Breast epithelium (tissue), 3 donors: ENCODE data around the gene SERTAD1.

Experiments used
- POLR2A ChIP-seq: fragments of 450-650 bp; IDR thresholded peaks from one replicate; pipeline ENCODE4 v1.6.1; 2016; ENCODE audit warnings: antibody characterized with exemption, mild to moderate bottlenecking, moderate library complexity
- TF ChIP-seq, protein P1 (sequence below), 3 donors: fragments of 450-650 bp; IDR thresholded peaks; one replicate each; pipeline ENCODE4 v1.5.1; 2016 to 2017; ENCODE audit warnings: antibody characterized with exemption in 3 of 3, mild to moderate bottlenecking in 3 of 3, moderate library complexity in 3 of 3

DNA sequence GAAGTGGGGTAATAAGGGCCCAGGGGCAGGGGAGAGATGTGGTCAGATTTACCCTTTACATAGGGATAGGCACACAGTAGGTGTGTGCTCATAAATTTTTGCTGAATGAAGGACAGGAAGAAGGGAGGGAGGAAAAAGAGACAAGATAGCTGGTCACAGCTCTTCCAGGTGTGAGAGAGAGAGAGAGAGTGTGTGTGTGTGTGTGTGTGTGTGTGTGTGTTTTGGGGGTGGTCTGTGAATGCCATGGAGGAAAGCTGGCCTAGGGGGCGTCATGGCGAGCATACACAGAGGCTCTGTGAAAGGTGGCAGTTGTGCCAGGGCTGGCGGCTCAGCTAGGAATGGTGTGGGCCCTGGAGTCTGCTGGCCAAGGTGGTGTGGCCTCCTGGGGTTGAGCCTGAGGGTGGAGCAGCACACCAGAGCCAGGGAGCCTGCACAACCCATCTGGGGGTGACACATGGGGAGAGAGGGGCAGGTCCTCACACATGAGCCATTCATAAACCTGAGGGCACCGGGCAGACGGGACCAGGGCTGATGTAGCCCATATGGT is 6.7 kb downstream of the SERTAD1 start:
- TF ChIP-seq, protein P1, sequence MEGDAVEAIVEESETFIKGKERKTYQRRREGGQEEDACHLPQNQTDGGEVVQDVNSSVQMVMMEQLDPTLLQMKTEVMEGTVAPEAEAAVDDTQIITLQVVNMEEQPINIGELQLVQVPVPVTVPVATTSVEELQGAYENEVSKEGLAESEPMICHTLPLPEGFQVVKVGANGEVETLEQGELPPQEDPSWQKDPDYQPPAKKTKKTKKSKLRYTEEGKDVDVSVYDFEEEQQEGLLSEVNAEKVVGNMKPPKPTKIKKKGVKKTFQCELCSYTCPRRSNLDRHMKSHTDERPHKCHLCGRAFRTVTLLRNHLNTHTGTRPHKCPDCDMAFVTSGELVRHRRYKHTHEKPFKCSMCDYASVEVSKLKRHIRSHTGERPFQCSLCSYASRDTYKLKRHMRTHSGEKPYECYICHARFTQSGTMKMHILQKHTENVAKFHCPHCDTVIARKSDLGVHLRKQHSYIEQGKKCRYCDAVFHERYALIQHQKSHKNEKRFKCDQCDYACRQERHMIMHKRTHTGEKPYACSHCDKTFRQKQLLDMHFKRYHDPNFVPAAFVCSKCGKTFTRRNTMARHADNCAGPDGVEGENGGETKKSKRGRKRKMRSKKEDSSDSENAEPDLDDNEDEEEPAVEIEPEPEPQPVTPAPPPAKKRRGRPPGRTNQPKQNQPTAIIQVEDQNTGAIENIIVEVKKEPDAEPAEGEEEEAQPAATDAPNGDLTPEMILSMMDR (IDR thresholded peaks at IDR 0.05): no peak
- no peak for TF ChIP-seq POLR2A
